Testis (tissue), 2 donors: ENCODE measurements around the gene TCF4.

ENCODE experiments used
- CTCF ChIP-seq, 3 experiments: fragments of 450-650 bp in 2 of 3; fragments of 200-600 bp in 1 of 3; sonication (generic) in 1 of 3; IDR thresholded peaks; one replicate each; pipeline ENCODE4 v1.5.1; 2016 to 2019; ENCODE audit warnings: antibody characterized with exemption in 3 of 3, mild to moderate bottlenecking in 2 of 3, moderate library complexity in 1 of 3
- POLR2A ChIP-seq: fragments of 450-650 bp; IDR thresholded peaks from one replicate; pipeline ENCODE4 v1.6.1; 2017; ENCODE audit warnings: antibody characterized with exemption, mild to moderate bottlenecking, moderate library complexity

- TF ChIP-seq CTCF (IDR thresholded peaks at IDR 0.05): no peak
- TF ChIP-seq POLR2A: no peak
Measured at GRCh38 chr18:55338978-55339650, 248.9 kb downstream of the TCF4 start.
